ENCODE results near the gene IGF2BP2. TPM values are rescaled to one million over a fixed set of nuclear protein-coding genes. Genes with fewer than 3 reads are reported as not detected.

IGF2BP2 gene
- total RNA-seq, 4 donors from 2014 or later = 5.4 to 7.9 (median 6.2) TPM

- Histone ChIP-seq H3K36me3 (no peaks in the 10 kb centered on the region), H3K4me1 (peaks cover 10 to 25% (median 13%) of the 10 kb centered on the region in 4 donors), H3K4me3 (peak overlapping the region in 2 of 4 donors; percentile 0 to 10), H3K27ac (replicated peaks in 1 of 4) (peak overlapping the region in 3 of 4 donors; percentile 24 to 48 (median 37)), H3K27me3 (peaks cover 0 to 11% (median 0%) of the 10 kb centered on the region in 4 donors), H3K9me3 (no peaks in the 10 kb centered on the region)
- 16% methylated on average over 3 of the region's 3 CpGs for WGBS
- intact Hi-C loops (cut with DNase I) = no loop called here
- no peak for TF ChIP-seq CTCF (IDR thresholded peaks at IDR 0.05)
- DNase-seq (ENCODE audit: extremely low spot score) = no peak
Measured at GRCh38 chr3:185764980-185765370, 59.9 kb downstream of the IGF2BP2 start.

- intact Hi-C loops (cut with DNase I) = no loop called here
- TF ChIP-seq CTCF (IDR thresholded peaks at IDR 0.05) = no peak
- no peak for TF ChIP-seq EP300 (IDR thresholded peaks at IDR 0.05)
- peak in 1 of 2 donors; percentile 15 for TF ChIP-seq POLR2AphosphoS5 (IDR thresholded peaks at IDR 0.05)
- Histone ChIP-seq H3K9me3 (no peaks in the 10 kb centered on the region), H3K4me1 (peaks cover 10 to 25% (median 14%) of the 10 kb centered on the region in 4 donors), H3K27me3 (peaks cover 0 to 11% (median 0%) of the 10 kb centered on the region in 4 donors), H3K4me3 (peak overlapping the region in 2 of 4 donors; percentile 0 to 10), H3K36me3 (no peaks in the 10 kb centered on the region), H3K27ac (replicated peaks in 1 of 4) (peak overlapping the region in 3 of 4 donors; percentile 24 to 48 (median 37))
- WGBS = 26% methylated on average over 6 of the region's 6 CpGs
- DNase-seq (ENCODE audit: extremely low spot score) = no peak
Measured at GRCh38 chr3:185764163-185764979, 60.5 kb downstream of the IGF2BP2 start.

- Histone ChIP-seq H3K4me1 (peaks cover 10 to 25% (median 14%) of the 10 kb centered on the region in 4 donors), H3K27me3 (peaks cover 0 to 11% (median 0%) of the 10 kb centered on the region in 4 donors)
Measured at GRCh38 chr3:185763347-185764005, 61.4 kb downstream of the IGF2BP2 start.

GRCh38 chr3:185760550-185760949 is 64.3 kb downstream of the IGF2BP2 start:
- Histone ChIP-seq H3K9me3 (peaks cover 0 to 6% (median 0%) of the 10 kb centered on the region in 4 donors), H3K27me3 (peaks cover 0 to 19% (median 0%) of the 10 kb centered on the region in 4 donors), H3K4me1 (peaks cover 10 to 25% (median 14%) of the 10 kb centered on the region in 4 donors), H3K36me3 (no peaks in the 10 kb centered on the region), H3K27ac (replicated peaks in 1 of 4) (no peak overlapping the region), H3K4me3 (peak overlapping the region in 3 of 4 donors; percentile 17 to 28 (median 22))
- WGBS = 22% methylated on average over 5 of the region's 5 CpGs
- no peak for DNase-seq (ENCODE audit: extremely low spot score)
- intact Hi-C loops (cut with DNase I) = no loop called here
- no peak for TF ChIP-seq EP300 (IDR thresholded peaks at IDR 0.05)
- no peak for TF ChIP-seq POLR2AphosphoS5 (IDR thresholded peaks at IDR 0.05)
- no peak for TF ChIP-seq POLR2A (IDR thresholded peaks at IDR 0.05; ENCODE audit: low read depth)

More at GRCh38 chr3:185763347-185764005, 61.4 kb downstream of the IGF2BP2 start:
- Histone ChIP-seq H3K4me3 (no peak overlapping the region), H3K36me3 (no peaks in the 10 kb centered on the region), H3K27ac (replicated peaks in 1 of 4) (no peak overlapping the region), H3K9me3 (no peaks in the 10 kb centered on the region)
- DNase-seq (ENCODE audit: extremely low spot score) = no peak
- WGBS = 72% methylated on average over 4 of the region's 4 CpGs
- TF ChIP-seq EP300 (IDR thresholded peaks at IDR 0.05) (no peak), POLR2AphosphoS5 (IDR thresholded peaks at IDR 0.05) (no peak), POLR2A (IDR thresholded peaks at IDR 0.05; ENCODE audit: low read depth) (no peak), CTCF (IDR thresholded peaks at IDR 0.05) (no peak)
- intact Hi-C loops (cut with DNase I) = no loop called here

GRCh38 chr3:185760088-185760487 is 64.8 kb downstream of the IGF2BP2 start:
- TF ChIP-seq POLR2AphosphoS5 (IDR thresholded peaks at IDR 0.05) (no peak), POLR2A (IDR thresholded peaks at IDR 0.05; ENCODE audit: low read depth) (no peak), EP300 (IDR thresholded peaks at IDR 0.05) (no peak), CTCF (IDR thresholded peaks at IDR 0.05) (no peak)
- Histone ChIP-seq H3K9me3 (peaks cover 0 to 10% (median 2%) of the 10 kb centered on the region in 4 donors), H3K4me3 (peak overlapping the region in 3 of 4 donors; percentile 17 to 28 (median 22)), H3K27ac (replicated peaks in 1 of 4) (no peak overlapping the region), H3K4me1 (peaks cover 10 to 23% (median 12%) of the 10 kb centered on the region in 4 donors), H3K27me3 (peaks cover 0 to 19% (median 0%) of the 10 kb centered on the region in 4 donors), H3K36me3 (no peaks in the 10 kb centered on the region)
- WGBS = 34% methylated on average over 2 of the region's 2 CpGs
- intact Hi-C loops (cut with DNase I) = no loop called here
- DNase-seq (ENCODE audit: extremely low spot score) = no peak
